ENCODE data around the gene RHOF. TPM values are rescaled to one million over a fixed set of nuclear protein-coding genes. Genes with fewer than 3 reads are reported as not detected.

The RHOF gene
- polyA plus RNA-seq, 1 of the 3 experiments (the other 2 are of a cell fraction): 5.0 TPM

- TF ChIP-seq TEAD4 (IDR thresholded peaks at IDR 0.05; ENCODE audit: borderline replicate concordance, insufficient read depth): no peak
- no peak for TF ChIP-seq EZH2phosphoT487 (IDR thresholded peaks at IDR 0.05; ENCODE audit: borderline replicate concordance, low read depth)
- TF ChIP-seq FOXJ3 (CRISPR knock-in tag; IDR thresholded peaks at IDR 0.05): no peak
- no peak for TF ChIP-seq YY1 (IDR thresholded peaks at IDR 0.05; ENCODE audit: low read depth)
- no peak for TF ChIP-seq SMC3 (IDR thresholded peaks at IDR 0.05; ENCODE audit: low read depth, low read length)
- no peak for TF ChIP-seq EP300 (IDR thresholded peaks at IDR 0.05; ENCODE audit: borderline replicate concordance in 1 of 2, low read depth in 1 of 2, low read length in 1 of 2)
- TF ChIP-seq FOSL2 (IDR thresholded peaks at IDR 0.05; ENCODE audit: borderline replicate concordance, low read depth): no peak
- TF ChIP-seq USF1 (IDR thresholded peaks at IDR 0.05; ENCODE audit: borderline replicate concordance, low read depth): no peak
- no peak for TF ChIP-seq RXRA (IDR thresholded peaks at IDR 0.05; ENCODE audit: borderline replicate concordance, low read depth)
- H3F3A ChIP-seq (replicated peaks; ENCODE audit: insufficient read depth): peaks cover 5% of the 10 kb centered on the region
- WGBS (ENCODE audit: low lambda C conversion rate): 89% methylated on average over 5 of the region's 6 CpGs
- H3K9me3 ChIP-seq: no peaks in the 10 kb centered on the region
- no peaks in the 10 kb centered on the region for H3K4me1 ChIP-seq (ENCODE audit: control insufficient read depth in 1 of 2, insufficient read depth in 2 of 2, low read depth in 1 of 2, low read length in 1 of 2)
- H3K9ac ChIP-seq: no peak overlapping the region
- H4K20me1 ChIP-seq (ENCODE audit: insufficient read depth): no peaks in the 10 kb centered on the region
- no peak overlapping the region for H2AFZ ChIP-seq (ENCODE audit: low read depth)
- H3K27me3 ChIP-seq (ENCODE audit: insufficient read depth): no peaks in the 10 kb centered on the region
- no peak for DNase-seq
- no peaks in the 10 kb centered on the region for H3K9me2 ChIP-seq
- POLR2A ChIA-PET: no interaction called here
- peaks cover 38% of the 10 kb centered on the region; the same call in 1 of the 2 replicates for H3K79me2 ChIP-seq (ENCODE audit: insufficient read depth)
- CTCF ChIA-PET: interaction anchor here (1.7 kb wide), 1 partner anchor 66 kb away, joined by 6 read pairs; no protein-coding TSS in a partner anchor
- H3K4me3 ChIP-seq (ENCODE audit: low read depth in 2 of 2, low read length in 1 of 2): no peak overlapping the region
- peaks cover 0 to 7% of the 10 kb centered on the region in 2 experiments for H3K36me3 ChIP-seq (replicated peaks in 1 of 2; ENCODE audit: control insufficient read depth in 1 of 2, insufficient read depth in 2 of 2, low read length in 1 of 2)
- no peak overlapping the region for H3K4me2 ChIP-seq
- H3K27ac ChIP-seq (ENCODE audit: low read depth in 2 of 2, low read length in 1 of 2): no peak overlapping the region
Measured at GRCh38 chr12:121729021-121729420, 64.5 kb downstream of the RHOF start.

Other genes starting within 250 kb of the RHOF start
- gene KDM2B, start 212.7 kb downstream of the RHOF start, polyA plus RNA-seq (2012; rRNA removed): 9.6 and 11.5 TPM in 2 replicates
- 13.2 and 16.6 TPM in 2 replicates for gene ORAI1, start 167.2 kb downstream of the RHOF start, polyA plus RNA-seq (2012; rRNA removed)
- gene MORN3, start 124.0 kb downstream of the RHOF start, polyA plus RNA-seq (2012; rRNA removed): 2.4 and 2.7 TPM in 2 replicates
- gene TMEM120B, start 80.9 kb downstream of the RHOF start, polyA plus RNA-seq (2012; rRNA removed): 15.1 and 15.4 TPM in 2 replicates
- gene SETD1B, start 10.3 kb upstream of the RHOF start, polyA plus RNA-seq (2012; rRNA removed): 1.2 and 2.0 TPM in 2 replicates
- 1.8 and 1.9 TPM in 2 replicates for gene HPD, start 65.2 kb upstream of the RHOF start, polyA plus RNA-seq (2012; rRNA removed)
- gene PSMD9, start 95.1 kb upstream of the RHOF start, polyA plus RNA-seq (2012; rRNA removed): 227 and 234 TPM in 2 replicates
- gene CFAP251, start 124.9 kb upstream of the RHOF start, polyA plus RNA-seq (2012; rRNA removed): 5.7 and 8.0 TPM in 2 replicates
- gene BCL7A, start 228.2 kb upstream of the RHOF start, polyA plus RNA-seq (2012; rRNA removed): 30.8 and 34.0 TPM in 2 replicates

All from SK-N-SH (cell line).